HG03565 (cell line): Measurements from ENCODE around the gene ALG1.
"Not testable (repeated sequence)": the region's sequence is repeated elsewhere in the genome, so short reads cannot be mapped to it uniquely, and the experiment has no call there.

ENCODE experiments used
- ATAC-seq: cut with Tn5 transposase; IDR thresholded peaks from one replicate; pipeline ENCODE4 v1.9.1; 2021; ENCODE audit warnings: mild to moderate bottlenecking, moderate library complexity; ENCODE audit not compliant: unreplicated experiment

The ALG1 gene

DNA sequence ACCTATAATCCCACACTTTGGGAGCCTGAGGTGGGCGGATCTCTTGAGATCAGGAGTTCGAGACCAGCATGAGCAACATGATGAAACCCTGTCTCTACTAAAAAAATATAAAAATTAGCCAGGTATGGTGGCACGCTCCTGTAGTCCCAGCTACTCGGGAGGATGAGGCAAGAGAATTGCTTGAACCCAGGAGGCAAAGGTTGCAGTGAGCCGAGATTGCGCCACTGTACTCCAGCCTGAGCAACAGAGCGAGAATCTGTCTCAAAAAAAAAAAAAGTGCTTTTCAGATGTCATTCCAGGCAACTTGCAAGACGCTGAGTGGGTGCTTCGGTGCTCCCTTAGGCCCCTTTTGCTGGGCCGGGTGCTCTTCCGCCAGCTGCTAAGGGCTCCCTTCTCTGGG, 27.1 kb upstream of the ALG1 start:
- ATAC-seq = not testable (repeated sequence)

DNA sequence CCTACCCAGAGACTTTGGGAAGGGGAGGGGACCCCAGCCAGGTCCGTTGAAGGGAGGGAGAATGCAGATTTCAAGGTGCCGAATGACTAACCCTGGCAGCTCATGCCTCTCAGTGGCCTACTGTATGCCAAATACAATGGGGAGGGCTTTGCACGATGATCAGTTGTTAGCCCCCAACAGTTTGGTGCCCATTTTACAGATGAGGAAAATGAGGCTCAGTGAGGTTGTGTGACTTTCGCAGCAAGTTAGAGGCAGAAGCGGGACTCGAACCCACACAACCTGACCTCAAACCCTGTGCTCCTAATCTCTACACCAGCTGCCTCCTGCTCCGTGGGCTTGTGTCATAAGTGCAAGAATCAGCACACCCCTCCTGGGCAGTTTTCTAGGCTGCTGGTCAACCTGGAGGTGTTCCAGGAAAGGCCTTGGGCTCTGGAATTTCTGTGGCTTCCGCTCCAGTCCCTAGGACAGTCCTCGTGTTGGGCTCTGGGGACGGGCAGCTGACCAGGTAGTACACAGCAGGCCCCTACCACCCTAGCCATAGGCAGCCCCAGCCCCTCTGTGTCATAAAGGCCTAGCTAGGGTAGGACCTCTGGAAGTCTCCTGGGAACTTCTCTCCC, 26.0 kb upstream of the ALG1 start:
- ATAC-seq = no peak

DNA sequence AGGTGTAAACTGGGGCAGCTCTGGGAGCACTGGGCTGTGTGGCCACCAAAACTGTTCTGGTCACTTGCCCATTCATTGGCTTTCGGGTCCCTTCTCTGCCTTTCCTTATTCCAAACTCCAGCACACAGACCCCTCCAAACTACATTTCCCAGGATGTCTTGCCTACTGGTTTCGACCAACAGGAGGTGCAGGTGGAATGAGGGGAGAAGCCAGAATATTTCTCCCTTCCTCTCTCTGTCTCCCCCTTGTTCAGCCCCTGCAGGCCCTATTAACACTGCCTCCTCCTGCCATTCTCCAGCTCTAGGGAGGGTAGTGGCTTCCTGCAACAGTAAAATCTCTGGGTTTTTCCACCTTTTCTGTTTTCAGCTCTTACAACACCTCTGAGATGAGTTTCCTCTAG, 24.7 kb upstream of the ALG1 start:
- ATAC-seq = no peak

DNA sequence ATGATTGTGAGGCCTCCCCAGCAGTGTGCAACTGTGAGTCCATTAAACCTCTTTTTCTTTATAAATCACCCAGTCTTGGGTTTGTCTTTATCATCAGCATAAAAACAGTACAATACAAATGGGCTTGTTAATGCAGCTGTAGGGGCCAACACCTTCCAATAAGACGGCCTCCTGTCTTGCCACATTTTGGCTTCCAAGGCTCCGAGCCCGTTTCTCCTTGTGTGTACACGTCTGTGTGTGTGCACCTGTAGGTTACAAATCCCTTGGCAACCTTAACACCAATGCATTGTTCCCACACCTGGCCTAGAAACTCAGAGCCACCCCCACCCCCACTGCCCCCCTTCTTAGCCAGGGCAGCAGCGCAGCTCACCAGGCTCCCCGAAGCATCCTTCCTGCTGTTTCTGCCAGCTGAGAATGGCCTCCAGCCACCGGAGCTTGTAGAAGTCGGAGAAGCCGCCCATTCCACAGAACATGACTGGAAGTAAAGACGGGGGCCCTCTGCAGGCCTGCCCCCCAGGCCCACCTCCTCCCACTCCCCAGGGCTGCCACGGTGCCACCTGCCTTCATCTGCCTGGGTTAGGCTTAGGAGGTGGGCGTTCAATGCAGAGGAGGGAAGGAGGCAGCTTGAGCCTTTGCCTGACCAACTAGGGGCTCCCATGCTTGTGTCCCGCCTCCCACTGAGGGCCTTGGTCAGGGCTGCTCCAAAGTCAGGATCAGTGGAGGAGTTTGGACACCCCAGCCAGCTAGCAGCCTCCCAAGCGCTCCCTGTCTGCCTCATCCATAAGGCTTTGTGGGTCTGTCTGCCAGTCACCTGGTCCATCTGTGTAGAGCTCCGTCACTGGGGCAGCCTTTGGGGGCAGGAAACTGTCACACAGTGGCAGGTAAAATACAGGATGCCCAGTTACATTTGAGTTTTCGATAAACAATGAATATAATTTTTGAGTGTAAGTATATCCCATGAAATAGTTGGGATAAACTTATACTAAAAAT, 16.5 kb upstream of the ALG1 start:
- ATAC-seq = no peak

DNA sequence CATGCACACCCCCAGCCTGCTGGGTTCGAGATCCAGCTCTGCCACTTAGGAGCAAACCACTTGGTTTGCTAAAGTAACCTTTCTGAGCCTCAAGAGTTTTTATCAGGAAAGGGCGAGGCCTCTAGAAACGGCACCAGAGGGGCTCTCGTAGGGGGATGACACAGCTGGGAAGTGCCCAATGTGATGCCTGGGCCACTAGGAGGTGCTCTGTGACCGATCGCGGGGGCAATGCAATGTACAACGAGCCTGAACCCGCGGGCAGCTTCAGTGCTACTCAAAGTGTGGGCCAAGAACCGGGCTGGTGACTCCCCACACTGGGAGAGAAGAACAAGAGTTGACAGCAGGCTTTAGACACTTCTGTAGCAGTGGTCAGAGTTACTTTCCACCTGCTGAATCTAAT, 15.3 kb upstream of the ALG1 start:
- peak; percentile 40 for ATAC-seq

DNA sequence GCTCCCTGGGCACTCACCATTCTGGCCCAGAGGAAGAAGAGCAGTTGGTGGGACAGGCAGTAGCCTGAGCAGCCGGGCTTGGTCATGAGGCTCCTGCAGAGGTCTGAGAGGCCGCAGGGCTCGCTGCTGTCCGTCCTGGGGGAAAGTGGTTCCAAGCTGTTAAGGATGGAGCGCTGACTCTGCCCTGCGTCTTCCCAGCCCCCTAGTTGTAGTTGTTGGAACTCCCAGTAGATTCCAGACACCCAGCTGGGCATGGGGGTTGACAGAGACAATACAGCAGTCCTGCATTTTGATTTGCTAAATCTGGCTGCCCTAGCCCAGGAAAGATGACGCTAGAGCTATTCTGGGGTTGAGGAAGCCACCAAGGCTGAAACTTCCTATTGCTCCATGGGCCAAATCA, 13.2 kb upstream of the ALG1 start:
- ATAC-seq = no peak

DNA sequence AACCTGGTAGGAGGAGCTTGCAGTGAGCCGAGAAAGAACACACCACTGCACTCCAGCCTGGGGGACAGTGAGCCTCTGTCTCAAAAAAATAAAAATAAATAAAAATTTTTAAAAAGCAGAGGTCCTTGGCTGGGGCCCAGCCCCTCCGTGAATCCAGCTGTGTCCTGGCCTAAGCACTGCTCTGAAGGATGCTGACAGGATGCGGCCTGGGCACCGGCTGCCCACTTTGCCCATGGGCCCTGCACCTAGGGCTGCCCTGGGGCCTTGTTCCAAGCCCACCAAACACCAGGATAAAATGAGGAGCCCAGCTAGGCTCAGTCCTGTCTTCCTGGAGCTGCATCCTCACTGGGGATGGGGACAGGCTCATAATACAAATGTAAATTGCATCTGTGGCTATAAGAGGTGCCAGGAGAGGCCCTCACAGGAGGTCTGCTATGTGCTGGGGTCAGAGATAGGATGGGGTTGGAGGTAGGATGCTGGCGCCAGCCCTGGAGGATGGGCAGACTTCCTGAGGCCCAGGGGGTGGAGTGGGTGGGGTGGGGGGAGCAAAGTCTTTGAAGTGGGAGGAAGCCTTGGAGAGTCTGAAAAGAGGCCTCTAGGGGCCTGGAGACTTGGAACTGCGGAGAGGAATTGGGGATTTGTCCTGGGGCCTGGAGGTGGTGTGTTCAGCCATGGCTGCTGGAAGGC, 12.1 kb upstream of the ALG1 start:
- ATAC-seq = no peak

DNA sequence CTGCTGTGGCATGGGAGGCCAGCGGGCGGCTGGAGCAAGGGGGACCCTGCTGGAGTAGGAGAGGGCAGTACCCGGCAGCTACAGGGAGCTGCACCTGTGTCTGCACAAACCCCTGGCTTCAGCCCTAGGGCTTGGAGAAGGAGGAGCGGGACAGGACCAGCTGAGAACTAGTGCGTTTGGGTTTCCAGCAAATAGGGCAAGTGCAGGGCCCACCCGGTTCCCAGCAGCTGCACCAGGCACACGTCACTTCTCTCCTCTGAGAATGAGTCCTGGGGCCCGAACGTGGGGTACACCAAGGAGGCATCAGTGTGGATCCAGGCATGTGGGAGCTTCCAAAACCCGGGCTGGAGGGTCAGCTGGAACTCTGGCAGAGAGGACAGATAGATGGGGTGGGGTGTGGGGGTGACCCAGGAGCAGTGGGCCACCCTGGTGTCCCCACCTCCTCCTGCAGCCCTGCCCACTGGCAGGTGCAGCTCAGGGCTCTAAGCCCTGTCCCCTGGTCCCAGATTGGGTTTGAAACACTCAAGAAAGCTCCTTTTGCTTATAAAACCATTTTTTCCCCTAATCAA, 11.5 kb upstream of the ALG1 start:
- ATAC-seq = no peak

DNA sequence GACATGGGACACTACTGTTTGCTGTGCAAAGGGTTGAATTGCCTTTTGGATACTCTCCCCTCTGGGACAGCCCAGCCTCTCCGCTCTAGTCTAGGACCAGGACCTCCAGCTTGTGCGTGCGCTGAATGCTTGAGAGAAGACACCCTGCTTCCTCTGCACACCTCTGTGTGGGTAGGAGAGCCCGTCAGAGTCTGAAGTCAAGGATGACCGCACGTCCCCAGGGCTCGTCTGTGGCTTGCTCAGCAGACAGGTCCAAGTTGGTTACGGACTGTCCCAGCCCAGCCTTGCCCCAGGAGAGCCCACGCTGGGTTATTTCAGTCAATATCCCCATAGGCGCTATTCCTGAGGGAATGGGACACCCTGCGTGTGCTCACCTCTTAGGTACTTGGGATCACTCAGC, 9.6 kb upstream of the ALG1 start:
- ATAC-seq = peak; percentile 85

DNA sequence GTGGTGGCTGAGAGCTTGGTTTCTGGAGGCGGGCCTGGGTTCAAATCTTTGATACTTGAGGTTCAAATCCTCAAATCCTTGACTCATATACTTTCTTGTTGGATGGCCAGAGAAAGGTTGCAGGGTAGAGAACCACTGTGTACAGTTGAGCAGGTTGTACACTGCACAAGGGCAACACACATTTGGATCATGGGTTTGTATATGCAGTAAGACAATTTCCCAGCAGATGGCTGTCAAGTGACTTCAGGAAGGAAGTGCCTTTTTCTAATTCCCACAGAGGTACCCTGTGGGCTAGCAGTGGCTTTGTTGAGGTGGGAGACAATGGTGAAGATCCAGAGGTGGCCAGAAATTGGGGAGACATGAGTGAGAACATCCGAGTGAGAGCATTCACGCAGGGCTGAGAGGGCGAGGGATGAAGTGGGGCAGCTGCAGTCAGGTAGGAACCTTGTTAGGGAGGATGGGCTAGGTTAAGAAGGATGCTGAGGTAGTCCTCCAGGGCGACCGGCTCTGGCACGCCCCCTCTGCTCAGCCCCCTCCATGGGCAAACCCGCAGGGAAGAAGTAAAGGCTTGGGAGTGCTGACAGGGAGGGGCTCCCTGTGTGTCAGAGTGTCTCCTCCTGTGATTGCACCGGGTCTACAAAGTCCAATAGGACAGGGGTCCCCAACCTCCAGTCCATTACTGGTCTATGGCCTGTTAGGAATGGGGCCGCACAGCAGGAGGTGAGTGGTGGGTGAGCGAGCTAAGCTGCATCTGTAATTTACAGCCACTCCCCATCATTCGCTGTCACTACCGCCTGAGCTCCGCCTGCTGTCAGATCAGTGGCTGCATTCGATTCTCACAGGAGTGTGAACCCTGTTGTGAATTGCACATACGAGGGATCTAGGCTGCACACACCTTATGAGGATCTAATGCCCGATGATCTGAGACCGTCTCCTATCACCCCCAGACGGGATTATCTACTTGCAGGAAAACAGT, 8.6 kb upstream of the ALG1 start:
- no peak for ATAC-seq

DNA sequence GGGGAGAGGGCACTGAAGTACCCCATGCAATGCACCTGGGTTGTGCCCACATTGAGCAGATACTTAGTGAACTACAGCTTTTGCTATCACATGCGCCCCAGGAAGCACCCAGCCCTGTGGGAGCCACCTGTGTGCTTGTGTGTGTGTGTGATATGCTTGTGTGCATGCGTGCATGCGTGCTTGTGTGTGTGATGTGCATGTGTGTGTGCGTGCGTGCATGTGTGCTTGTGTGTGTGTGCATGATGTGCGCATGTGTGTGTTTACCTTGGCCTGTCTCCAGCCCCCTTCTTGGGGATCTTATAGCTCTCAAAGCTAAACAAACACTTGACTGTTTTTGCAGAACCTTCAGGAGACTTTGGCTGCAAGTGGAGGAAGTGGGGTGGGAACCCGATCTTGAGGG, 6.7 kb upstream of the ALG1 start:
- ATAC-seq = no peak

DNA sequence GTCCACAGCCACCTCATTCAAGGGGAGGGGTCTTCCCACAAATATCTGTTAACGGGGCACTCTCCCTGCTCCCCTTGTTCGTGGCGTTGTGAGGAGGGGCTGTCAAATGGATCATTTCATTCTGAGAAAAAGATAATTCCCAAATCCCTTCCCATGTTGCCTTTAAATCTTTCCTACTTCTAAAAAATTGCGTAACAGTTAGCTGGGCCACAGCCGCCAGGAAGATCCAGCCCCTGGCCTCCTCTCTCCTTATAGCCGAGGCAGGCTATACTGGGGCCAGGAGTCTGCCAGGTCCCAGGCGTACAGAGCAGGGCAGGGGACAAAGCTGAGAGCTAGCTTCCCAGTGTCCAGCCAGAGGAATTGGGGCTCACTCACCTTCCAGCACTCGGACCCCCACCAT, 6.3 kb upstream of the ALG1 start:
- no peak for ATAC-seq

DNA sequence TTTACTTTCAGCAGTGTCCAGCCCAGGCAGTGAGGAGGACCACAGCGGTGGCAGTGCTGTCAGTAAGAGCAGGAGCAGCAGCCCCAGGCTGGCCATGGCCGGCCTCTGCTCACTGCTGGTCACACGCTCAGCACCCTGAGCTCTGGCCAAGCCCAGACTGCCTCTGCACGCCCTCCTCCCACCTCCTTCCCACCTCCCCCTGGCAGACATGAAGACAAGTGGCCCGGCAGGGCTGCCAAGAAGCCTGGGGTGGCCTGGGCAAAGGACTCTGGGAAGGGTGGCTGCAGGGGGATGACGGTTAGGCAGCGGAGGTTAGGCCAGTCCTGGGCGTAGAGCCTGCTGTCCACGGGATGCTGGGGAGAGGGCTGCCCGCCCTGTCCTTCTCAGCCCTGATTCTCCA, 5.8 kb upstream of the ALG1 start, which contains the start of gene C16orf89:
TSS of gene C16orf89 (minus strand) at position 144 of the 400 bp plus-strand sequence. CDS start at position 96, 48 bp downstream.
- ATAC-seq = no peak

DNA sequence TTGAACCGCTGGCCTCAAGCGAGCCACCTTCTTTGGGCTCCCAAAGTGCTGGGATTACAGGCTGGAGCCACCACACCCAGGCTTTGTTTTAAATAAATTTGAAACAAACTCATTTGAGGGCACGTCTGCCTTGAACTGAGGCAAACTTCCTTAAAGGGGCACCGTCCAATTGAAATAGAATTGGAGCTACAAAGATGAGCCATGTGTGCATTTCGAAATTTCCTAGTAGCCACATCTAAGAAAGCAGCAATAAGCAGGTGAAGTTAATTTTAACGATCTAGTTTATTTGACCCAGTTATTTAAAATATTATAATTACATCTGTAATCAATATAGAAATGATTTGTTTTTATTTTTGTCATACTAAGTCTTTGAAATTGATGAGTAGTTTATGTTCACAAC, 5.1 kb upstream of the ALG1 start:
- ATAC-seq = no peak

DNA sequence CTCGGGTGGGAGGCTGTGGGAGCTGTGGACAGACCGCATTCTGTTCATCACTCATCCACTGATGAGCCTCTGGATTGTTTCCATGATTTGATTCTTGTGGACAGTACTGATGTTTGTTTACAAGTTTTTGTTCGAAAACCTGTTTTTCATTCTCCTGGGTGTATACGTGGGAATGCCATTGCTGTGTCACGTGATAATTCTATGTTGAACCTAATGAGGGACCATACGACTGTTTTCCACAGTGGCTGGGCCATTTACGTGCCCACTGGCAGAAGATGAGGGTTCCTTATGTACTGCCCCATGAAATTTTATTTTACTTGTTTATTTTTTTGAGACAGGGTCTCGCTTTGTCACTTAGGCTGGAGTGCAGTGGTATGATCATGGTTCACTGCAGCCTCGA, 2.6 kb upstream of the ALG1 start:
- ATAC-seq = no peak

DNA sequence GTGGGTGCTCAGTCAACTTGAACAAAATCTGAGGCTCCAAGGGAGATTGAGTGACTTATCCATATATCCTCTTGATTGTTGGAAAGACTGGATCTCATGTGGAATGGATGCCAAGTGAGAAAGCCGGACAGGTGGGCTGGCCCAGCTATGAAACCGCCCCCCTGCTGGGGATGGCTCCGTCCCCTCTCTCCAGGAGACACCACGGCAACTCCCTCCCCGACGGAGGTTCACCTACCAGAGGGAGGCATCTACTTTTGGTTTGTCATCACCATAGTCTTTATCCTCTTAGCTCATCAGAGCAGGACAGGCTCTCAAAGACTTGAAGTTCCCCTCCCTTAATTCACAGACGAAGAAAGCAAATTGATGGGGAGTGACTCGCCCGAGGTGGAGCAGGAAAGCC, 1.8 kb upstream of the ALG1 start:
- ATAC-seq = no peak

DNA sequence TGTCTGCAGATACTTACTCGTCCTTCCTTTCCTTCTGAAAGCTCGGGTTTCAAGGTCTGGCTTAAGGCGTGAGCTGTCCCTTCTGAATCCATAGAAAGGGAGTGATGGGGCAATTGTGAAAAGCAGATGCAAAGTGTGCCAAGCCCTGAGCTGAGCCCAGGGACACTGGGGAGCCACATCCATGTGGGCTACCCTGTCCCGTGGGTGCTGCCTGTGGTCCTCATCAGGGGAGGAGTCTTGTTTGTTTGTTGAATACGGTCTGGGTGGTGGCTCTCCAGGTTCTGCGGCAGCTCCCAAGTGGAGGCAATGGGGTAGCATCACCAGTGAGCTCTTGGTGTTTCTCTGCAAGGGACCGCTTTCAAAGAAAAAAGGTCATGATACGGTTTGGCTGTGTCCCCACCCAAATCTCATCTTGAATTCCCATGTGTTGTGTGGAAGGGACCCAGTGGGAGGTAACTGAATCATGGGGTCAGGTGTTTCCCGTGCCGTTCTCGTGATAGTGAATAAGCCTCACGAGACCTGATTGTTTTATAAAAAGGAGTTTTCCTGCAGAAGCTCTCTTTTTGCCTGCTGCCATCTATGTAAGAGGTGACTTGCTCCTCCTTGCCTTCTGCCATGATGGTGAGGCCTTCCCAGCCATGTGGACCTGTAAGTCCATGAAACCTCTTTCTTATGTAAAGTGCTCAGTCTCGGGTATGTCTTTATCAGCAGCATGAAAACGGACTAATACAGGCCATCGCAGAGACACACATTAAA, 1.0 kb upstream of the ALG1 start:
- no peak for ATAC-seq

DNA sequence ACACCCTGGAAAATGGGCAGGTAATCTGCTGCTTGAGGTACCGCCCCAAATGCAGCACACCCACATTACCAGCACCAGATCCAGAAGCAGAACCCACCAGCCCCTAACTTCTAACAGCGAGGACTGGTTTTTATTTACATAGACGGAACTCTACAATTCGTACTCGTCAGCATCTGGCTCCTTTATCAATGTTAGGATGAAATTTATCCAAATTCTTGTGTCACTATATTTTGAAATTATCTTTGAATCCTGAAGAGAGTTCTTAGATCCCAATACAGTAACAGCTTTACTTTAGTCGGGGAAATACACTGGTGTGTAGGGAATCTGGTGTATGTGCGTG, 332 bp upstream of the ALG1 start:
- no peak for ATAC-seq
